Panc1 (cell line): ENCODE measurements around the gene MCM8. TPM values are rescaled to one million over a fixed set of nuclear protein-coding genes. Genes with fewer than 3 reads are reported as not detected.

Experiments
- ATAC-seq: fragments of 200-7000 bp; cut with Tn5 transposase; 2 replicates; pipeline ENCODE4 v1.9.1; 2020; ENCODE audit warnings: mild to moderate bottlenecking, moderate library complexity
- BruUV-seq: library from RNA; stranded (reverse); fragments of 400-500 nt; replicated peaks from 2 replicates; lab custom pipeline; 2021; lab: Mats Ljungman, UMichigan
- CTCF ChIA-PET: fragments of 300-600 bp; sonication (Branson Sonifier 250); formaldehyde crosslinking; loops from one replicate; lab custom pipeline; 2022; ENCODE audit warnings: antibody characterized with exemption; lab: Charles Lee
- POLR2A ChIA-PET: fragments of 300-600 bp; sonication (Branson Sonifier 250); formaldehyde crosslinking; loops from one replicate; lab custom pipeline; 2022; ENCODE audit warnings: antibody characterized with exemption; lab: Charles Lee
- DNase-seq: peaks from one replicate; pipeline ENCODE4 v3.0.0-alpha.2; 2010; ENCODE audit warnings: low read depth, low spot score
- H3K27ac ChIP-seq: 2 replicates; pipeline ENCODE4 v1.5.1; 2011; ENCODE audit warnings: mild to moderate bottlenecking, low read length, inconsistent platforms
- H3K27me3 ChIP-seq: fragments of 200-500 bp; sonication (Bioruptor generic); 2 replicates; pipeline ENCODE4 v1.6.0; 2014; ENCODE audit warnings: low read length, inconsistent platforms; ENCODE audit not compliant: control insufficient read depth, insufficient read depth
- H3K36me3 ChIP-seq: fragments of 200-500 bp; sonication (Bioruptor generic); 2 replicates; pipeline ENCODE4 v1.5.1; 2014; ENCODE audit warnings: inconsistent platforms, mild to moderate bottlenecking, low read length, moderate library complexity; ENCODE audit not compliant: control insufficient read depth, insufficient read depth
- H3K4me1 ChIP-seq: 2 replicates; pipeline ENCODE4 v1.5.1; 2011; ENCODE audit warnings: inconsistent platforms, mild to moderate bottlenecking, low read length, moderate library complexity; ENCODE audit not compliant: control insufficient read depth, insufficient read depth
- H3K4me3 ChIP-seq, 2 experiments: 2 replicates each; pipeline ENCODE4 v1.5.1; 2011 to 2012; ENCODE audit warnings: low read depth in 2 of 2, low read length in 2 of 2, mild to moderate bottlenecking in 2 of 2, inconsistent platforms in 1 of 2, moderate library complexity in 1 of 2
- H3K9me3 ChIP-seq: fragments of 200-500 bp; sonication (Bioruptor generic); 2 replicates; pipeline ENCODE4 v1.5.1; 2014; ENCODE audit warnings: low read depth, mild to moderate bottlenecking, inconsistent platforms, low read length, moderate library complexity; ENCODE audit not compliant: control insufficient read depth, insufficient read depth
- POLR2AphosphoS5 ChIP-seq: IDR thresholded peaks from 2 replicates; pipeline ENCODE4 v1.6.1; 2012; ENCODE audit warnings: mild to moderate bottlenecking, low read depth, low read length, moderate library complexity
- SIN3A ChIP-seq: IDR thresholded peaks from 2 replicates; pipeline ENCODE4 v1.6.1; 2012; ENCODE audit warnings: low read depth, mild to moderate bottlenecking, low read length, moderate library complexity, borderline replicate concordance; ENCODE audit not compliant: insufficient read depth
- TCF7L2 ChIP-seq: IDR thresholded peaks from 2 replicates; pipeline ENCODE4 v1.6.1; 2011; ENCODE audit warnings: mild to moderate bottlenecking, low read depth, low read length, inconsistent platforms
- in situ Hi-C: cut with HindIII; loops from 2 replicates; pipeline ENCODE4 v1.10.0; 2016; ENCODE audit warnings: low sequenced_read_pairs, low pct_unique_long_range_greater_than_20kb
- intact Hi-C: fragments of 100-400 bp; cut with micrococcal nuclease; formaldehyde crosslinking; loops from one replicate; pipeline ENCODE4 v1.10.0; 2022; ENCODE audit not compliant: unreplicated experiment
- total RNA-seq: library from RNA; stranded (reverse); gene quantifications from one replicate; pipeline ENCODE4 v1.2.1, GENCODE V29; 2021; ENCODE audit not compliant: unreplicated experiment
- TF ChIP-seq, protein P1 (sequence below): fragments of 450-650 bp; IDR thresholded peaks from 2 replicates; pipeline ENCODE4 v1.5.1; 2017; ENCODE audit warnings: mild to moderate bottlenecking
- TF ChIP-seq, protein P2 (sequence below), 2 experiments: IDR thresholded peaks; 2 replicates each; pipeline ENCODE4 v1.6.1; 2011 to 2012; ENCODE audit warnings: low read depth in 2 of 2, control low read depth in 1 of 2, low read length in 1 of 2, mild to moderate bottlenecking in 1 of 2, moderate library complexity in 1 of 2; ENCODE audit not compliant: insufficient read depth in 1 of 2

MCM8 gene
- total RNA-seq, 1 experiment from 2014 or later = 28.3 TPM

DNA sequence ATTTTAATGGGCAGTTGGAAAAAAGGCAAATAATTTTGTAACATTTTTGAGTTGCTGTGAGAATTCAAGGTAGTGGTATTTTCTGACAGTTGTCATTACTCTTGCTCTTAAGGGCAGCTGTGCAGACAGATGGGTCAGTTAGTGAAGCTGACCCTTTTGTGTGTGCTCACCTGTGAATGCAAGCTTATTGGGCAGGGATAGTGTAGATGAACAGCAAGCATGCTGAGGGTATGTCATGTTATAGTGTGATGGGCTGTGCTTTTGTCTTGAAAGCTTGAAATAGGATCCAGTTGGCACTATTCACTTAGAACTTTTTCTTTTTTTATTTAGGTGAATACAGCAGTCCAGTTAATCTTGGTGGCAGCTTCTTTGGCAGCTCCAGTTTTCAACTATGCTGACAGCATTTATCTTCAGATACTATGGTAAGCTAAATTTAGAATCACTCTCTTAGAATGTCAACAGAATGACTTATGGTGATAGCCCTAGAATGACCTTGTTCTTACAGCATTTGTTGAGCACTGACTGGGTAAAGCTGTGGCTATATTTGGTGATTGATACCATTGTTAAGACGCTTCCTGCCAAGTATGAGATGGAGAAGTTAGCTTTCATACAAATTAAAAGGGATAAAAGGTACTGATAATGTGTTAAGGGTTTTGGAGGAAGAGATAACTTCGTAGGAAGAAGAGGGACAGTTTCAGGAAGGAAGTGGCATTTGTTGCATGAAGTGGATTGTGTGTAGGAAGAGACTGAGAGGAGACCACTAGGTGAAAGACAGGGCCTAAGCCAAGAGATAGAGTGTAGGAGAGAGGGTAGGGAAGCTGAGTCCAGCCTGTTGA lies 83.9 kb downstream of the MCM8 start:
- Histone ChIP-seq H3K27ac (no peak overlapping the region), H3K4me1 (no peaks in the 10 kb centered on the region), H3K4me3 (no peak overlapping the region), H3K9me3 (no peaks in the 10 kb centered on the region), H3K27me3 (no peaks in the 10 kb centered on the region), H3K36me3 (peaks cover 13% of the 10 kb centered on the region)
- TF ChIP-seq TCF7L2 (no peak), POLR2AphosphoS5 (no peak), SIN3A (no peak)
- TF ChIP-seq, protein P1, sequence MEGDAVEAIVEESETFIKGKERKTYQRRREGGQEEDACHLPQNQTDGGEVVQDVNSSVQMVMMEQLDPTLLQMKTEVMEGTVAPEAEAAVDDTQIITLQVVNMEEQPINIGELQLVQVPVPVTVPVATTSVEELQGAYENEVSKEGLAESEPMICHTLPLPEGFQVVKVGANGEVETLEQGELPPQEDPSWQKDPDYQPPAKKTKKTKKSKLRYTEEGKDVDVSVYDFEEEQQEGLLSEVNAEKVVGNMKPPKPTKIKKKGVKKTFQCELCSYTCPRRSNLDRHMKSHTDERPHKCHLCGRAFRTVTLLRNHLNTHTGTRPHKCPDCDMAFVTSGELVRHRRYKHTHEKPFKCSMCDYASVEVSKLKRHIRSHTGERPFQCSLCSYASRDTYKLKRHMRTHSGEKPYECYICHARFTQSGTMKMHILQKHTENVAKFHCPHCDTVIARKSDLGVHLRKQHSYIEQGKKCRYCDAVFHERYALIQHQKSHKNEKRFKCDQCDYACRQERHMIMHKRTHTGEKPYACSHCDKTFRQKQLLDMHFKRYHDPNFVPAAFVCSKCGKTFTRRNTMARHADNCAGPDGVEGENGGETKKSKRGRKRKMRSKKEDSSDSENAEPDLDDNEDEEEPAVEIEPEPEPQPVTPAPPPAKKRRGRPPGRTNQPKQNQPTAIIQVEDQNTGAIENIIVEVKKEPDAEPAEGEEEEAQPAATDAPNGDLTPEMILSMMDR = no peak
- TF ChIP-seq, protein P2, sequence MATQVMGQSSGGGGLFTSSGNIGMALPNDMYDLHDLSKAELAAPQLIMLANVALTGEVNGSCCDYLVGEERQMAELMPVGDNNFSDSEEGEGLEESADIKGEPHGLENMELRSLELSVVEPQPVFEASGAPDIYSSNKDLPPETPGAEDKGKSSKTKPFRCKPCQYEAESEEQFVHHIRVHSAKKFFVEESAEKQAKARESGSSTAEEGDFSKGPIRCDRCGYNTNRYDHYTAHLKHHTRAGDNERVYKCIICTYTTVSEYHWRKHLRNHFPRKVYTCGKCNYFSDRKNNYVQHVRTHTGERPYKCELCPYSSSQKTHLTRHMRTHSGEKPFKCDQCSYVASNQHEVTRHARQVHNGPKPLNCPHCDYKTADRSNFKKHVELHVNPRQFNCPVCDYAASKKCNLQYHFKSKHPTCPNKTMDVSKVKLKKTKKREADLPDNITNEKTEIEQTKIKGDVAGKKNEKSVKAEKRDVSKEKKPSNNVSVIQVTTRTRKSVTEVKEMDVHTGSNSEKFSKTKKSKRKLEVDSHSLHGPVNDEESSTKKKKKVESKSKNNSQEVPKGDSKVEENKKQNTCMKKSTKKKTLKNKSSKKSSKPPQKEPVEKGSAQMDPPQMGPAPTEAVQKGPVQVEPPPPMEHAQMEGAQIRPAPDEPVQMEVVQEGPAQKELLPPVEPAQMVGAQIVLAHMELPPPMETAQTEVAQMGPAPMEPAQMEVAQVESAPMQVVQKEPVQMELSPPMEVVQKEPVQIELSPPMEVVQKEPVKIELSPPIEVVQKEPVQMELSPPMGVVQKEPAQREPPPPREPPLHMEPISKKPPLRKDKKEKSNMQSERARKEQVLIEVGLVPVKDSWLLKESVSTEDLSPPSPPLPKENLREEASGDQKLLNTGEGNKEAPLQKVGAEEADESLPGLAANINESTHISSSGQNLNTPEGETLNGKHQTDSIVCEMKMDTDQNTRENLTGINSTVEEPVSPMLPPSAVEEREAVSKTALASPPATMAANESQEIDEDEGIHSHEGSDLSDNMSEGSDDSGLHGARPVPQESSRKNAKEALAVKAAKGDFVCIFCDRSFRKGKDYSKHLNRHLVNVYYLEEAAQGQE (IDR thresholded peaks at IDR 0.05; ENCODE audit: insufficient read depth in 1 of 2, low read depth in 2 of 2, low read length in 1 of 2) = no peak
- intact Hi-C loops = no loop called here
- ChIA-PET CTCF (no interaction called here), POLR2A (interaction anchor here (0.6 kb wide), 1 partner anchor 1797 kb away, joined by 4 read pairs; no protein-coding TSS in a partner anchor)
- ATAC-seq (no peak), DNase-seq (no peak)
- no TSS peak for BruUV-seq
- in situ Hi-C loops = no loop called here

DNA sequence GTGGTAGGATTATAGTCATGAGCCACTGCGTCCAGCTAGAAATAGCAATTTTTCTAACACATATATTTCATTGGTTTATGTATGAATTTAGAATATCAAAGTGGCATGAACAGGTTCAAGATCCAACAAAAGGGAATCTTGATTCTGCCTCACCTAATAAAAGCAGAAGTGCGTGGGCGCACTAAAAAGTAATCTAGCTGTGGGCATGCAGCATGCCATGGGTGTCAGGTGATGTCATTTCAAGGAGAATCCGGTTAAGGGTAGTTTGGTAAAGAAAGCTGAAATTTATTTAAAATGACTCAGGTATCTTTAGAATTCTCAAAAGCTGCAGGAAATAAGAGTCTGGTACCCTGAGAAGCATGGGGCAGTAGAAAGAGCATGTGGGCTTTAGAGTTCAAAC lies 85.8 kb downstream of the MCM8 start:
- H3K27ac ChIP-seq = no peak overlapping the region
- POLR2A ChIA-PET = no interaction called here
- TF ChIP-seq, protein P1 = no peak
- TF ChIP-seq POLR2AphosphoS5 (no peak), SIN3A (no peak), TCF7L2 (no peak)
- TF ChIP-seq, protein P2 (IDR thresholded peaks at IDR 0.05; ENCODE audit: insufficient read depth in 1 of 2, low read depth in 2 of 2, low read length in 1 of 2) = no peak
- DNase-seq = no peak
- no peaks in the 10 kb centered on the region for H3K9me3 ChIP-seq
- CTCF ChIA-PET = no interaction called here
- H3K4me3 ChIP-seq = no peak overlapping the region
- no TSS peak for BruUV-seq
- in situ Hi-C loops (no loop called here), intact Hi-C loops (no loop called here)
- H3K36me3 ChIP-seq = peaks cover 15% of the 10 kb centered on the region
- H3K4me1 ChIP-seq = no peaks in the 10 kb centered on the region
- no peaks in the 10 kb centered on the region for H3K27me3 ChIP-seq
- ATAC-seq = no peak
